ENCODE results near the gene ACTR3C.
"Not testable (repeated sequence)": the region's sequence is repeated elsewhere in the genome, so short reads cannot be mapped to it uniquely, and the experiment has no call there.

The ACTR3C gene

DNA sequence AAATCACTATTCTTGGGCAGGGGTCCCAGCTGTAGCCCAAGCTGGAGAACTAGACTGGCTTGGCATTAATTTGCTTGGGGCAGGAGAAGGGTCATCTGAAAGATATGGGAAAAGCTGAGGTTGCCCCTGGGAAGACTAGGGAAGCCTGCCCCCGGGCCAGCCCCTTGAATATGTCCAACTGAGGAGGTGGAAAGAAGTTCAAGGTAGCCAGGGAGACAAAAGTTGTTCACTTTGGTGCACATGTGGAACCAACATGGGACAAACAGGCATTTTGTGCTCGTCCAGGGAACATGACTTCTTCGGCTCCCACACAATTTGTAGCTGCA lies 1.6 kb downstream of the ACTR3C start:
- H3K27ac ChIP-seq (ENCODE audit: low read length), result no peak overlapping the region
- H3K4me1 ChIP-seq (ENCODE audit: control insufficient read depth, low read depth, low read length), result peaks cover 26% of the 10 kb centered on the region
- H3K36me3 ChIP-seq (ENCODE audit: control insufficient read depth, low read depth, low read length), result peaks cover 13% of the 10 kb centered on the region
- H3K4me3 ChIP-seq (ENCODE audit: low read length), result no peak overlapping the region
- H3K27me3 ChIP-seq (ENCODE audit: control insufficient read depth, insufficient read depth, low read length), result peaks cover 8% of the 10 kb centered on the region
- H3K9ac ChIP-seq (ENCODE audit: low read length), result no peak overlapping the region
- no peaks in the 10 kb centered on the region for H3K9me3 ChIP-seq (ENCODE audit: control insufficient read depth, low read depth, low read length)

GRCh38 chr7:150317748-150318444 lies 5.4 kb downstream of the ACTR3C start:
- Histone ChIP-seq H3K9ac (ENCODE audit: low read length) (no peak overlapping the region), H3K9me3 (ENCODE audit: control insufficient read depth, low read depth, low read length) (no peaks in the 10 kb centered on the region), H3K4me1 (ENCODE audit: control insufficient read depth, low read depth, low read length) (peaks cover 27% of the 10 kb centered on the region), H3K4me3 (ENCODE audit: low read length) (no peak overlapping the region), H3K27me3 (ENCODE audit: control insufficient read depth, insufficient read depth, low read length) (peaks cover 23% of the 10 kb centered on the region), H3K36me3 (ENCODE audit: control insufficient read depth, low read depth, low read length) (no peaks in the 10 kb centered on the region), H3K27ac (ENCODE audit: low read length) (no peak overlapping the region)

- H3K9ac ChIP-seq (ENCODE audit: low read length); H3K4me3 ChIP-seq (ENCODE audit: low read length); H3K27ac ChIP-seq (ENCODE audit: low read length); H3K36me3 ChIP-seq (ENCODE audit: control insufficient read depth, low read depth, low read length); H3K9me3 ChIP-seq (ENCODE audit: control insufficient read depth, low read depth, low read length): not testable (repeated sequence)
- Histone ChIP-seq H3K27me3 (ENCODE audit: control insufficient read depth, insufficient read depth, low read length) (peaks cover 23% of the 10 kb centered on the region), H3K4me1 (ENCODE audit: control insufficient read depth, low read depth, low read length) (peaks cover 31% of the 10 kb centered on the region)
Observed at GRCh38 chr7:150316987-150317386, 6.4 kb downstream of the ACTR3C start.

GRCh38 chr7:150314639-150315239 lies 8.6 kb downstream of the ACTR3C start:
- peaks cover 44% of the 10 kb centered on the region for H3K27me3 ChIP-seq (ENCODE audit: control insufficient read depth, insufficient read depth, low read length)
- no peak overlapping the region for H3K4me3 ChIP-seq (ENCODE audit: low read length)
- H3K9me3 ChIP-seq (ENCODE audit: control insufficient read depth, low read depth, low read length), result no peaks in the 10 kb centered on the region
- H3K4me1 ChIP-seq (ENCODE audit: control insufficient read depth, low read depth, low read length), result peaks cover 35% of the 10 kb centered on the region
- no peaks in the 10 kb centered on the region for H3K36me3 ChIP-seq (ENCODE audit: control insufficient read depth, low read depth, low read length)
- no peak overlapping the region for H3K27ac ChIP-seq (ENCODE audit: low read length)
- H3K9ac ChIP-seq (ENCODE audit: low read length), result no peak overlapping the region

GRCh38 chr7:150313870-150314269 lies 9.5 kb downstream of the ACTR3C start:
- Histone ChIP-seq H3K9ac (ENCODE audit: low read length) (no peak overlapping the region), H3K4me3 (ENCODE audit: low read length) (no peak overlapping the region), H3K36me3 (ENCODE audit: control insufficient read depth, low read depth, low read length) (no peaks in the 10 kb centered on the region), H3K27me3 (ENCODE audit: control insufficient read depth, insufficient read depth, low read length) (peaks cover 53% of the 10 kb centered on the region), H3K9me3 (ENCODE audit: control insufficient read depth, low read depth, low read length) (no peaks in the 10 kb centered on the region), H3K4me1 (ENCODE audit: control insufficient read depth, low read depth, low read length) (peaks cover 35% of the 10 kb centered on the region), H3K27ac (ENCODE audit: low read length) (no peak overlapping the region)

GRCh38 chr7:150313367-150313809 lies 10.0 kb downstream of the ACTR3C start:
- H3K9ac ChIP-seq (ENCODE audit: low read length), result no peak overlapping the region
- no peaks in the 10 kb centered on the region for H3K9me3 ChIP-seq (ENCODE audit: control insufficient read depth, low read depth, low read length)
- H3K4me1 ChIP-seq (ENCODE audit: control insufficient read depth, low read depth, low read length), result peaks cover 34% of the 10 kb centered on the region
- no peaks in the 10 kb centered on the region for H3K36me3 ChIP-seq (ENCODE audit: control insufficient read depth, low read depth, low read length)
- H3K27ac ChIP-seq (ENCODE audit: low read length), result no peak overlapping the region
- H3K4me3 ChIP-seq (ENCODE audit: low read length), result no peak overlapping the region
- peaks cover 58% of the 10 kb centered on the region for H3K27me3 ChIP-seq (ENCODE audit: control insufficient read depth, insufficient read depth, low read length)

- Histone ChIP-seq H3K4me3 (ENCODE audit: low read length) (peak overlapping the region; percentile 15), H3K27me3 (ENCODE audit: control insufficient read depth, insufficient read depth, low read length) (peaks cover 63% of the 10 kb centered on the region), H3K4me1 (ENCODE audit: control insufficient read depth, low read depth, low read length) (peaks cover 28% of the 10 kb centered on the region)
- H3K36me3 ChIP-seq (ENCODE audit: control insufficient read depth, low read depth, low read length); H3K27ac ChIP-seq (ENCODE audit: low read length); H3K9me3 ChIP-seq (ENCODE audit: control insufficient read depth, low read depth, low read length); H3K9ac ChIP-seq (ENCODE audit: low read length): not testable (repeated sequence)
Observed at GRCh38 chr7:150312649-150313366, 10.5 kb downstream of the ACTR3C start.

DNA sequence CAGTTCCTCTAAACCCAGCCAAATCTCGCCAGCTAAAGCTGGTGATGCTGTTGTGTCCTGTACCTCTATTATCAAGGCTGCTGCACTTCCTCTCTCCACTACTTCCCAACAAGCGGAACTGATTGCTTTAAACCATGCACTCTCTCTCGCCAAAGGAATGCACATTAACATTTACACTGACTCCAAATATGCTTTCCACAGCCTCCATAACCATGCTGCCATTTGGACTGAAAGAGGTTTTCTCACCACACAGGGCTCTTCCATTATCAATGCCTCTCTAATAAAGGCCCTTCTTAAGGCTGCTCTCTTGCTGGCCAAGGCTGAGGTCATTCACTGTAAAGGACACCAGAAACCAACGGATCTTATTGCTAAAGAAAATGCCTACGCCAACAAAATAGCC lies 11.6 kb downstream of the ACTR3C start:
- Histone ChIP-seq H3K27me3 (ENCODE audit: control insufficient read depth, insufficient read depth, low read length) (peaks cover 74% of the 10 kb centered on the region), H3K4me1 (ENCODE audit: control insufficient read depth, low read depth, low read length) (peaks cover 24% of the 10 kb centered on the region), H3K9ac (ENCODE audit: low read length) (no peak overlapping the region), H3K36me3 (ENCODE audit: control insufficient read depth, low read depth, low read length) (no peaks in the 10 kb centered on the region), H3K4me3 (ENCODE audit: low read length) (peak overlapping the region; percentile 15), H3K9me3 (ENCODE audit: control insufficient read depth, low read depth, low read length) (no peaks in the 10 kb centered on the region), H3K27ac (ENCODE audit: low read length) (no peak overlapping the region)

DNA sequence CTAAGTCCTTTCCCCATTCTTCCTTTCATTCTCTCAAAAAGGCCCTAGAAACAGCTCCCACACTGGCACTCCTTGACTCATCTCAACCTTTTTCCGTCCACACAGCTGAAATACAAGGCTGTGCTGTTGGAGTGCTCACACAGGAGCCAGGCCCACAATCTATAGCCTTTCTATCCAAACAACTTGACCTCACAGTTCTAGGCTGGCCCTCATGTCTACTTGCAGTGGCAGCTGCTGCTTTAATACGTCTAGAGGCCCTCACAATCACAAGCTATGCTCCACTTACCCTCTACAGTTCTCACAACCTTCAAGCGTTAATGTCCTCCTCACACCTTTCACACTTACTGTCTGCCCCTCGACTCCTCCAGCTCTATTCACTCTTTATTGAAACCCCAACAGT lies 12.2 kb downstream of the ACTR3C start:
- no peak overlapping the region for H3K9ac ChIP-seq (ENCODE audit: low read length)
- no peak overlapping the region for H3K4me3 ChIP-seq (ENCODE audit: low read length)
- H3K9me3 ChIP-seq (ENCODE audit: control insufficient read depth, low read depth, low read length), result no peaks in the 10 kb centered on the region
- peaks cover 80% of the 10 kb centered on the region for H3K27me3 ChIP-seq (ENCODE audit: control insufficient read depth, insufficient read depth, low read length)
- H3K27ac ChIP-seq (ENCODE audit: low read length), result no peak overlapping the region
- H3K36me3 ChIP-seq (ENCODE audit: control insufficient read depth, low read depth, low read length), result no peaks in the 10 kb centered on the region
- peaks cover 24% of the 10 kb centered on the region for H3K4me1 ChIP-seq (ENCODE audit: control insufficient read depth, low read depth, low read length)

GRCh38 chr7:150308575-150308974 lies 14.8 kb downstream of the ACTR3C start:
- no peaks in the 10 kb centered on the region for H3K36me3 ChIP-seq (ENCODE audit: control insufficient read depth, low read depth, low read length)
- peaks cover 87% of the 10 kb centered on the region for H3K27me3 ChIP-seq (ENCODE audit: control insufficient read depth, insufficient read depth, low read length)
- H3K4me3 ChIP-seq (ENCODE audit: low read length), result no peak overlapping the region
- no peaks in the 10 kb centered on the region for H3K9me3 ChIP-seq (ENCODE audit: control insufficient read depth, low read depth, low read length)
- H3K27ac ChIP-seq (ENCODE audit: low read length), result no peak overlapping the region
- no peak overlapping the region for H3K9ac ChIP-seq (ENCODE audit: low read length)
- peaks cover 19% of the 10 kb centered on the region for H3K4me1 ChIP-seq (ENCODE audit: control insufficient read depth, low read depth, low read length)

GRCh38 chr7:150307904-150308303 lies 15.4 kb downstream of the ACTR3C start:
- Histone ChIP-seq H3K27me3 (ENCODE audit: control insufficient read depth, insufficient read depth, low read length) (peaks cover 80% of the 10 kb centered on the region), H3K9me3 (ENCODE audit: control insufficient read depth, low read depth, low read length) (no peaks in the 10 kb centered on the region), H3K9ac (ENCODE audit: low read length) (no peak overlapping the region), H3K36me3 (ENCODE audit: control insufficient read depth, low read depth, low read length) (no peaks in the 10 kb centered on the region), H3K4me1 (ENCODE audit: control insufficient read depth, low read depth, low read length) (peaks cover 12% of the 10 kb centered on the region), H3K27ac (ENCODE audit: low read length) (no peak overlapping the region), H3K4me3 (ENCODE audit: low read length) (no peak overlapping the region)

All from iPS-18a (cell line).